Liver (tissue), 3 donors: Measurements from ENCODE around the gene TOMM22.

Experiments
- CTCF ChIP-seq: fragments of 150-350 bp; IDR thresholded peaks from 2 replicates; pipeline ENCODE4 v1.5.1; 2017; ENCODE audit warnings: improper control_type of control experiment, low read depth, low read length; ENCODE audit not compliant: missing input control
- FOXA1 ChIP-seq: IDR thresholded peaks from 2 replicates; pipeline ENCODE4 v1.6.1; 2016; ENCODE audit warnings: antibody characterized with exemption
- JUND ChIP-seq, 2 donors: IDR thresholded peaks; 2 replicates each; pipeline ENCODE4 v1.6.1; 2016; ENCODE audit warnings: antibody characterized with exemption in 2 of 2
- REST ChIP-seq: IDR thresholded peaks from 2 replicates; pipeline ENCODE4 v1.6.1; 2016; ENCODE audit warnings: antibody characterized with exemption, mild to moderate bottlenecking
- YY1 ChIP-seq: IDR thresholded peaks from 2 replicates; pipeline ENCODE4 v1.6.1; 2016; ENCODE audit warnings: antibody characterized with exemption, mild to moderate bottlenecking
- donor health status: healthy.
- donor health status: healthy.

- TF ChIP-seq REST = peak; percentile 82
- no peak for TF ChIP-seq CTCF
- TF ChIP-seq JUND (IDR thresholded peaks at IDR 0.05) = peak; percentile 69 to 73
- TF ChIP-seq FOXA1 = no peak
- TF ChIP-seq YY1 = no peak
These were observed 19.3 kb downstream of the TOMM22 start, which contains the start of gene JOSD1 for GRCh38 chr22:38700789-38701628.
